Skeletal muscle cell (primary cell): ENCODE measurements around the gene GPR137C.
"Not testable (repeated sequence)": the region's sequence is repeated elsewhere in the genome, so short reads cannot be mapped to it uniquely, and the experiment has no call there.

Experiments used
- DNase-seq: peaks from one replicate; pipeline ENCODE4 v3.0.0-alpha.2; 2010; ENCODE audit warnings: low read depth
- H3K4me3 ChIP-seq: 2 replicates; pipeline ENCODE4 v1.5.1; 2011; ENCODE audit warnings: low read depth, mild to moderate bottlenecking, control low read depth, low read length, moderate library complexity

Gene GPR137C

GRCh38 chr14:52553671-52554575, 1.3 kb downstream of the GPR137C start:
- peak; percentile 78 for DNase-seq
- H3K4me3 ChIP-seq = peak overlapping the region; percentile 76

- DNase-seq = no peak
- no peak overlapping the region for H3K4me3 ChIP-seq
Measured at GRCh38 chr14:52558688-52559087, 6.1 kb downstream of the GPR137C start.

DNA sequence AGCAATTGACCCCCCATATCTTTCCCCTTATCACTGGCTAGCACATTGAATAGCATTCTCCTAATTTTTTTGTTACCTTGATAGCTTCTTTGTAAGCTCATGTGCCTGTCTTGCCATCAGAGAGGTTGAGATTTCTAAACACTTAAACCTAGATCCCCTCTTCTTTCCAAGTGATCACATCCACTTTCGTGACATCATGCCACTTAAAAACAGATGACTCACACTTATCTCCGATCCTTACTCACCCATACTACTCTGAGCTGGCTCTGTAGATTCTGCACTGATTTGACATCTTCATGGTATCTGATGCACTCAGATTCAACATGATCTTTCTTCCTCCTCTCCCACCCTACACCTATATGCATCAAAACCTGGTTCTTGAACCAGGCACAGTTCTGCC, 10.5 kb downstream of the GPR137C start:
- no peak overlapping the region for H3K4me3 ChIP-seq
- peak; percentile 36 for DNase-seq

GRCh38 chr14:52568454-52568853, 15.8 kb downstream of the GPR137C start:
- not testable (repeated sequence) for DNase-seq, H3K4me3 ChIP-seq

GRCh38 chr14:52575858-52576257, 23.2 kb downstream of the GPR137C start:
- H3K4me3 ChIP-seq = no peak overlapping the region
- no peak for DNase-seq

GRCh38 chr14:52583544-52583943, 30.9 kb downstream of the GPR137C start:
- no peak for DNase-seq
- no peak overlapping the region for H3K4me3 ChIP-seq

- no peak for DNase-seq
- H3K4me3 ChIP-seq = no peak overlapping the region
Measured at GRCh38 chr14:52589646-52590045, 37.0 kb downstream of the GPR137C start.

GRCh38 chr14:52590318-52590717, 37.7 kb downstream of the GPR137C start:
- H3K4me3 ChIP-seq = no peak overlapping the region
- DNase-seq = no peak

- H3K4me3 ChIP-seq = no peak overlapping the region
- no peak for DNase-seq
Measured at GRCh38 chr14:52596320-52596719, 43.7 kb downstream of the GPR137C start.

DNA sequence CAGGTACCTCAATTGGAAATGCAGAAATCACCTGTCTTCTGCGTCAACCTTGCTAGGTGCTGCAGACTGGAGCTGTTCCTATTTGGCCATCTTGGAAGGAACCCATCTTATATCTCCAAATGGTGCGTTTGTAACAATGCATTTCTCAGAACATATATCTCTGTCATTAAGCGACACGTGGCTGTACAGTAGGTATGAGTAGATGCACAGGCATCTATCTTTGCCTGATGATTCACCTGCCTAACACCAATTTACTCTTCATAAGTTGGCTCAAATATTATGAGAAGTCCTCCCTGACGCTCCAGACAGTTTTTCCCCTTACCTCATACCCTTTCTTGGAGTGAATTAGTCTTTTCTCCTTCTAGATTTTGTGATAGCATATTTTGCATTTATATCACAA, 44.2 kb downstream of the GPR137C start:
- no peak for DNase-seq
- no peak overlapping the region for H3K4me3 ChIP-seq

- DNase-seq = no peak
- H3K4me3 ChIP-seq = no peak overlapping the region
Measured at GRCh38 chr14:52598568-52598967, 45.9 kb downstream of the GPR137C start.

DNA sequence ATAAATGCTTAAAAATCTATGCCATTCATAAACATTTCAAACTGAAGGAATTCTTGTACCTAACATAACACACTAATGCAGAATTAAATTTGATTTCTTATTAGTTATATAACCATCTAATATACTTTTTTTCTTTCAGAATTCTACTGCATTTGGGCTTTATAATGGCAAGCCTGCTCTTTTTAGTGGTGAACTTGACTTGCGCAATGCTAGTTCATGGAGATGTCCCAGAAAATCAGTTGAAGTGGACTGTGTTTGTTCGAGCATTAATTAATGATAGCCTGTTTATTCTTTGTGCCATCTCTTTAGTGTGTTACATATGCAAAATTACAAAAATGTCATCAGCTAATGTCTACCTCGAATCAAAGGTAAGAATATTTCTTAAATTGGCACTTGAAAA, 47.3 kb downstream of the GPR137C start:
- no peak overlapping the region for H3K4me3 ChIP-seq
- no peak for DNase-seq

GRCh38 chr14:52602131-52602530, 49.5 kb downstream of the GPR137C start:
- no peak for DNase-seq
- no peak overlapping the region for H3K4me3 ChIP-seq

DNA sequence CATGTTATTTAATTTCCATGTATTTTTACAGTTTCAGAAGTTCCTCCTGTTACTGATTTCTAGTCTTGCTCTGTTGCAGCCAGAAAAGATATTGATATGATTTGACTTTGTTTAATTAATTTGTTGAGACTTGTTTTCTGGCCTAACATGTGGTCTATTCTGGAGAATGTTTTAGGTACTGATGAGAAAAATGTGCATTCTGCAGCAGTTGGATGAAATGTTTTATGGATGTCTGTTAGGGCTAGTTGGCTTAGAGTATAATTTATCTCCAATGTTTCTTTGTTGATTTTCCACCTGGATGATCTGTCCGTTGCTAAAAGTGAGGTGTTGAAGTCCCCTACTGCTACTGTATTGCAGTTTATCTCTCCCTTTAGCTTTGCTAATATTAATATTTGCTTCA, 54.4 kb downstream of the GPR137C start:
- H3K4me3 ChIP-seq = no peak overlapping the region
- DNase-seq = no peak

DNA sequence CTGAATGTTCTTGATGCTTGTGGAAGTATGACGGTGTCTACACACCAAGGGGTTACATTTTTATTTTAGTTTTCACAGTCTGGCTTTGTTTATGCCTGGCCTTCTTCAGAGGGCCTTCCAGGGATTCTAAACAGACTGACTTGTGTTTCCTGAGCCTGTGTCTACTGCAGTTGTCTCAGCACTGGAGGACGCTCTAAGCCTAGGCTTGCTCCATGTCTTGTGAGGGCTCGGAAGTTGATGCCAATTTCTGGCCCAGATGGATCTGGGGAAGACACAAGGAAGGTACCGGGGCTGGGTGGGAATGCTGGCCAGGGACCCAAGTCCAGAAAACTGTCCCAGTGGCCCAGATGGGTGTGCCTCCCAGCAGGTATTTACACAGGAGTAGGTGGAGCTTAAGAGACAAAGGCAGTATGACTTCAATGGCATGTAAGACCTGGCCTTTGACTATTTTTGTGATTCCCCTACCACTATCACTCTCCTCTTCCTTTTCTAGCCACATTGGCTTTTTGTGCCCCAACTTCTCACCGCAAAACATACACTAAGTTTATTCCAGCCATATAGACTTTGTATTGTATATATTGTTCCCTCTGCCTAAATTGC, 56.9 kb downstream of the GPR137C start:
- no peak overlapping the region for H3K4me3 ChIP-seq
- DNase-seq = no peak

- DNase-seq = no peak
- H3K4me3 ChIP-seq = no peak overlapping the region
Measured at GRCh38 chr14:52610187-52610586, 57.6 kb downstream of the GPR137C start.

DNA sequence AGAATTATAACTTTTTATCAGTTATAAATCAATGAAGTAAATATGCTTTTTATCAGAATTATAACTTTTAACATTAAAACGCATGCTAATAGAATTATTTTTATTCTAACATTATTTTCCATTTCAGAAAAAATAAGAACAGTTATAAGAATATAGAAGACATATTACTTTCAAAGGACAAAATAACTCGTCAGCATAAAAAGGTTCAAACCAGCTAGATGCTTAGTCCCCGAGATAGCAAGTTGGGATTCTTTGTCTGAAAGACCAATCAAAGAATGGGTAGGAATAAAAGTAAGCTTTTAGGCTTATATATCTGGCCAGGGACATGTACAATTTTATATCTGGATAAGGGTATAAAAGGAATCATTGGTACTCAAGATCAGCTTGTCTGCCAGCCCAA, 66.0 kb downstream of the GPR137C start:
- no peak for DNase-seq

GRCh38 chr14:52619687-52620086, 67.1 kb downstream of the GPR137C start:
- H3K4me3 ChIP-seq = no peak overlapping the region
- no peak for DNase-seq

More for the DNA sequence above, 66.0 kb downstream of the GPR137C start:
- H3K4me3 ChIP-seq = no peak overlapping the region

DNA sequence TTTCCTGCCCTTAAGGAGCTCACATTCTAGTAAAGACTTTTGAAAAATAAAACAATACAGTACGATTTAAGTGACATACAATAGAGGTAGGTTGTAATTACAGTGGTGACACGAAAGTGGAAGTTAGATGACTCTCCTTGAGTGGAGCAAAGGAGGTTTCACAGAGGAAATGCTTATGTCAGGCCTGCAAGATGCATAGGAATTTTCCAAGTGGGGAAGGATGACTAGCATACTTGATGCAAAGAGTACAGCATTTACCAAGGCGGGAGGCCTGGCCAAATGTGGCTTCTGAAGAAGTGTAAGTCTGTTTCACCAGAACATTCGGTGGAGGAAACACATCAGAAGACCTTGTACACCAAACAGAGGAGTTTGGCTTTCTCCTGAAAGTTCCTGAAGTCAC, 87.5 kb downstream of the GPR137C start:
- no peak for DNase-seq
- no peak overlapping the region for H3K4me3 ChIP-seq

DNA sequence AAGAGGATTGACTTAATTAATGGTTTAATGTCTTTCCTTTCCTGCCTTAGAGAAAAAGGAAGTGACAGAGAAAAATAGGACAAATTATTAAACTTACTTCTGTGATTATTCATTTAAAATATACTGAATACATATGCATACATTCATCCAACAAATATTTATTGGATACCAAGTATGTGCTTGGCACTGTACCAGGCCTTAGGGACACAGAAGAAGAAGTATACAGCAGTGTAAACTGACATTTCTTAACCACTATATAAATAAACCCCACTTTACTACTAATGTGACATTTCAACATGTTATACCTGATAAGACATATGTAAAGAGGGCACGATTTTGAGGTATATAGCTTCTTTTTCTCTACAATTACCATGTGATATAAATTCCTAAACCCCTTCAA, 89.1 kb downstream of the GPR137C start:
- no peak for DNase-seq
- no peak overlapping the region for H3K4me3 ChIP-seq

DNA sequence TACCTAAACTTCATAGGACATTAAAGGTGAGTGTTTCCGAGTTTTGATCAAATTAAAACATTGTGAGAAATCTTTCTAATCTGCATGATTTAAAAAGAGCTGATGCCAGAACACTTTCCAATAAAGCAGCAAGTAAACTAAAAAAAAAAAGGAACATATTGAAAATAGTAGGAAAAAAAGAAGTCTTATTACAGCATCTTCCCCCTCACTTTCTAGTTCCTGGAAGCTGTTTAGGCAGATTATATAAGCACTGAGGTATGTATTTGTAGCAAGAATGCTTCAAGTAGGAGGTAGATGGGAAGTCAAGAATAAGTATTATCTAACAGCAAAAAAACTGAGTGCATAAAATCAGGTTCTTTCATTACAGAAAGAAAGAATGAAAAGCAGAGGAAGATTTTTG, 96.9 kb downstream of the GPR137C start:
- no peak overlapping the region for H3K4me3 ChIP-seq
- DNase-seq = no peak
